Gastroesophageal sphincter (tissue), 3 donors: ENCODE measurements around the gene ALKBH4.

Experiments
- CTCF ChIP-seq, 4 experiments: fragments of 200-600 bp in 2 of 4; fragments of 450-650 bp in 2 of 4; sonication (generic) in 1 of 4; IDR thresholded peaks; one replicate each; pipeline ENCODE4 v1.5.1; 2017 to 2019; ENCODE audit warnings: antibody characterized with exemption in 4 of 4, mild to moderate bottlenecking in 2 of 4, moderate library complexity in 2 of 4
- EP300 ChIP-seq: sonication (generic); formaldehyde crosslinking; IDR thresholded peaks from one replicate; pipeline ENCODE4 v1.6.1; 2017; ENCODE audit warnings: antibody characterized with exemption, mild to moderate bottlenecking
- POLR2A ChIP-seq, 2 donors: fragments of 450-650 bp; IDR thresholded peaks; one replicate each; pipeline ENCODE4 v1.6.1; 2017; ENCODE audit warnings: antibody characterized with exemption in 2 of 2, mild to moderate bottlenecking in 2 of 2, moderate library complexity in 1 of 2
- POLR2AphosphoS5 ChIP-seq: sonication (generic); formaldehyde crosslinking; IDR thresholded peaks from one replicate; pipeline ENCODE4 v1.6.1; 2017; ENCODE audit warnings: antibody characterized with exemption

DNA sequence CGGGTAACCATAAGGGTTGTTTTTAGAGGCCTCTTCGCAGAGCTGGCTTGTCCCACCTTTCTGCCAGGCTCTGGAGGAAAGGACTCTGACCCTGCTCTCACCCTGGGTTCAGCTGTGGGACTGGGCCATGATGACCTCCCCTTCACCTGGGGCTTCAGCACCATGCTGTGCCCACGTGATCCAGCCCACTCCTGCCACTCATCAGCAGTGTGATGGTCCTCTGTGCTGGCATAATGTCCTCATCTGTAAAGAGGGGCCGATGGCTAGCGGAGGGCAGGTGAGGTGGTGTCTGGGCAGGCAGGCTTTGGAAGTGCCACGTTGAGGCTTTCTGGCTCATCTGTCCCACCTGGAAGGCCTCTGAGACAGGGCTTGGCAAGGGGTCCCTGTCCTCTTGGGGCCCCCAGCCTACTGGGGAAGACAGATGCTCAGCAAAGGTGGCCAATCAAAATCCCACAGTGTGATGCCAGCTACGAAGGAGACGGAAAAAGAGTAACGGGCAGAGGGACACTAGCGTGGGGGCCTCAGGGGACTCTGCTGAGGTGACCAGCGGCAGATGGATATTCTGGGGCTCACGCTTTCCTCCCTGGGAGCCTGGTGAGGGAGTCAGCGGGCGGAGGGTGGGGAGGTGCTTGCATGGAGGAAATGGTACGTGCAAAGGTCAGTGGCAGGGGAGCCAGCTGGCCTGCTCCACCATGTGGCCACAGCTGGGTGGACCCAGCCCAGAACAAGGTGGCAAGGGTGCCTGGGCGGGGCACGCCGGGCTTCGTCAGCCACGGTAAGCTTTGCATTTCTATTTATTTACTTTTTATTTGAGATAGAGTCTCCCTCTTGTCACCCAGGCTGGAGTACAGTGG lies 5.5 kb upstream of the ALKBH4 start:
- TF ChIP-seq CTCF (IDR thresholded peaks at IDR 0.05) (no peak), POLR2A (IDR thresholded peaks at IDR 0.05) (no peak), EP300 (no peak), POLR2AphosphoS5 (no peak)
